Vagina (tissue), 2 donors: ENCODE data around the gene CCDC137.

Source experiments
- POLR2A ChIP-seq, 2 donors: fragments of 450-650 bp; IDR thresholded peaks; one replicate each; pipeline ENCODE4 v1.6.1; 2017; ENCODE audit warnings: antibody characterized with exemption in 2 of 2, mild to moderate bottlenecking in 2 of 2, moderate library complexity in 2 of 2
- POLR2AphosphoS5 ChIP-seq, 2 donors: sonication (generic); formaldehyde crosslinking; IDR thresholded peaks; one replicate each; pipeline ENCODE4 v1.9.0; 2017; ENCODE audit warnings: antibody characterized with exemption in 2 of 2, mild to moderate bottlenecking in 2 of 2, low read depth in 1 of 2; ENCODE audit not compliant: insufficient read depth in 1 of 2

DNA sequence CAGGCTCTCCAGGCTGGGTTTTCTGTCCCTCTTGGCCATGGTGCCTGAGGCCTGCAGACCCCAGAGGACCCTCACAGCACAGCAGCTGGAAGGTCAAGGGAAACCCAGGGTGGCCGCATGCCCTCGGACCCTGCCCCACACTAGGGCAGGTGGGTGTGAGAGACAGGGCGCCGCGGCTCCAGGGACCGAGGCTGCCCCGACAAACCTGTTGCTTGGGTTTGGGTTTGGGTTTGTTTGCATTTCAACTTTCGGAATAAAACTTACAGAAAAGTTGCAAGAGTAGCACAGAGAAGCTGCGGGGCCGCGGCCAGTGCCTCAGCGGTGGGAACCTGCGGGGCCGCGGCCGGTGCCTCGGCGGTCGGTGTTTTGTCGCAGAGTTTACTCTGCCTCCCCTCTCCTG is 25.1 kb downstream of the CCDC137 start:
- no peak for TF ChIP-seq POLR2AphosphoS5 (IDR thresholded peaks at IDR 0.05; ENCODE audit: insufficient read depth in 1 of 2, low read depth in 1 of 2)
- TF ChIP-seq POLR2A (IDR thresholded peaks at IDR 0.05): no peak
